Measurements from ENCODE around the gene OLFM4. TPM values are rescaled to one million over a fixed set of nuclear protein-coding genes. Genes with fewer than 3 reads are reported as not detected.

Gene OLFM4
- polyA plus RNA-seq, 3 donors, result not detected

DNA sequence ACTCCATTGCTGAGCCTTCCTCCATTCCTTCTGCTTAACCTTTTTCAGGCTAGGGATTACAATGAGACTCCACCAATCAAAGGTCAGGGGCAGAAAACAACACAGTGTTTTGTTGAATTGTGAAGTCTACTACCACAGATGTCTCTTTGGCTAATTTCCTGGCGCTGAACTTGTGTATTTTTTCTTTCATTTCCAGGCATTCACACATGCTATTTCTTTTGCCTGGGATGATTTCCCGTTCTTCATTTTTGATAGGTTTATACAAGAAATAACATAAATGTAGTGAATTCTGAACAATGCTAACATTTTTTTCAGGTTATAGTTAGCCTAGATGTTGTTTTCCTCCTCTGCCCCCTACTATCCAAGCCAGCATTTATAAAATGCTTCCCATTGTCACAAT is 64.3 kb downstream of the OLFM4 start:
- Histone ChIP-seq H3K27me3 (ENCODE audit: control insufficient read depth in 2 of 2, insufficient read depth in 2 of 2, low read length in 2 of 2) (no peaks in the 10 kb centered on the region), H3K9me3 (replicated peaks in 1 of 2; ENCODE audit: control insufficient read depth in 1 of 2, insufficient read depth in 1 of 2, low read length in 2 of 2) (no peaks in the 10 kb centered on the region), H4K20me1 (ENCODE audit: insufficient read depth, low read length) (no peaks in the 10 kb centered on the region), H2AFZ (ENCODE audit: insufficient read depth, low read depth, low read length, poor library complexity, severe bottlenecking) (no peak overlapping the region), H3K4me3 (replicated peaks in 1 of 3; ENCODE audit: low read depth in 2 of 3, low read length in 3 of 3) (no peak overlapping the region), H3K79me2 (ENCODE audit: insufficient read depth, low read length) (no peaks in the 10 kb centered on the region), H3K4me2 (replicated peaks; ENCODE audit: extremely low read depth, low read length, poor library complexity, severe bottlenecking) (no peak overlapping the region), H3K27ac (ENCODE audit: low read depth in 1 of 2, low read length in 2 of 2) (no peak overlapping the region), H3K9ac (ENCODE audit: insufficient read depth, low read length, poor library complexity, severe bottlenecking) (no peak overlapping the region), H3K4me1 (ENCODE audit: control insufficient read depth in 1 of 2, insufficient read depth in 2 of 2, low read length in 2 of 2) (no peaks in the 10 kb centered on the region), H3K36me3 (replicated peaks in 1 of 2; ENCODE audit: control insufficient read depth in 1 of 2, insufficient read depth in 2 of 2, low read length in 2 of 2) (no peaks in the 10 kb centered on the region)
- H3K9me3 Mint-ChIP-seq, result peaks cover 0 to 6% (median 3%) of the 10 kb centered on the region in 7 donors
- intact Hi-C loops (cut with micrococcal nuclease), result no loop called here
- WGBS (ENCODE audit: insufficient coverage), result no CpG with 5 or more reads among the region's 2 CpGs
- H3K27ac Mint-ChIP-seq, result no peak overlapping the region
- DNase-seq, result no peak
- no peaks in the 10 kb centered on the region for H3K4me1 Mint-ChIP-seq
- TF ChIP-seq, protein P1, sequence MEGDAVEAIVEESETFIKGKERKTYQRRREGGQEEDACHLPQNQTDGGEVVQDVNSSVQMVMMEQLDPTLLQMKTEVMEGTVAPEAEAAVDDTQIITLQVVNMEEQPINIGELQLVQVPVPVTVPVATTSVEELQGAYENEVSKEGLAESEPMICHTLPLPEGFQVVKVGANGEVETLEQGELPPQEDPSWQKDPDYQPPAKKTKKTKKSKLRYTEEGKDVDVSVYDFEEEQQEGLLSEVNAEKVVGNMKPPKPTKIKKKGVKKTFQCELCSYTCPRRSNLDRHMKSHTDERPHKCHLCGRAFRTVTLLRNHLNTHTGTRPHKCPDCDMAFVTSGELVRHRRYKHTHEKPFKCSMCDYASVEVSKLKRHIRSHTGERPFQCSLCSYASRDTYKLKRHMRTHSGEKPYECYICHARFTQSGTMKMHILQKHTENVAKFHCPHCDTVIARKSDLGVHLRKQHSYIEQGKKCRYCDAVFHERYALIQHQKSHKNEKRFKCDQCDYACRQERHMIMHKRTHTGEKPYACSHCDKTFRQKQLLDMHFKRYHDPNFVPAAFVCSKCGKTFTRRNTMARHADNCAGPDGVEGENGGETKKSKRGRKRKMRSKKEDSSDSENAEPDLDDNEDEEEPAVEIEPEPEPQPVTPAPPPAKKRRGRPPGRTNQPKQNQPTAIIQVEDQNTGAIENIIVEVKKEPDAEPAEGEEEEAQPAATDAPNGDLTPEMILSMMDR (IDR thresholded peaks at IDR 0.05), result no peak
- no peak overlapping the region for H3K4me3 Mint-ChIP-seq
- no peaks in the 10 kb centered on the region for H3K36me3 Mint-ChIP-seq
- H3K27me3 Mint-ChIP-seq (ENCODE audit: low read depth in 3 of 3), result peaks cover 0 to 1% (median 0%) of the 10 kb centered on the region in 3 donors

DNA sequence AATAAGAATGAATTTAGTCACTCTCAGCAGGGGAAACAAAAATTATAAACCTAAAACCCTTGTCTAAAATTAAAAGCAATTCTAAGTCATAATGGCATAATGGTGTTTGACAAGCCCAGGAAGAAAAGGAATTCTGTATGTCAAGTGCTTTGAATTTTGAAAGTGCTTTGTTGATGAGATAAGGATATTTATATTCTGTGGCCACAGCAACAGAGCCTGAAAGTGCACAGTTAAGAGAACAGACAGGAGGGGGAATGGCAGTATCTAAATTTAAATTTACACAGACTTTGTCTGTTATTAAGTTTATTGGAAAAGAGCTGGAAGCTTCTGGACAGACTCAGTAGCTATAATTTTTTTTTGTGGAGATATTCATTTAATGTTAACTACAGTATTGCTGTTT is 69.8 kb downstream of the OLFM4 start:
- H3K4me1 ChIP-seq (ENCODE audit: control insufficient read depth in 1 of 2, insufficient read depth in 2 of 2, low read length in 2 of 2), result no peaks in the 10 kb centered on the region
- H3K36me3 ChIP-seq (replicated peaks in 1 of 2; ENCODE audit: control insufficient read depth in 1 of 2, insufficient read depth in 2 of 2, low read length in 2 of 2), result no peaks in the 10 kb centered on the region
- no peaks in the 10 kb centered on the region for H3K27me3 ChIP-seq (ENCODE audit: control insufficient read depth in 2 of 2, insufficient read depth in 2 of 2, low read length in 2 of 2)
- no peak overlapping the region for H3K27ac ChIP-seq (ENCODE audit: low read depth in 1 of 2, low read length in 2 of 2)
- H3K4me3 ChIP-seq (replicated peaks in 1 of 3; ENCODE audit: low read depth in 2 of 3, low read length in 3 of 3), result no peak overlapping the region
- no peak overlapping the region for H2AFZ ChIP-seq (ENCODE audit: insufficient read depth, low read depth, low read length, poor library complexity, severe bottlenecking)
- H3K27ac Mint-ChIP-seq, result no peak overlapping the region
- no peaks in the 10 kb centered on the region for H3K4me1 Mint-ChIP-seq
- peaks cover 0 to 7% (median 3%) of the 10 kb centered on the region in 7 donors for H3K9me3 Mint-ChIP-seq
- no peak overlapping the region for H3K9ac ChIP-seq (ENCODE audit: insufficient read depth, low read length, poor library complexity, severe bottlenecking)
- H4K20me1 ChIP-seq (ENCODE audit: insufficient read depth, low read length), result no peaks in the 10 kb centered on the region
- H3K9me3 ChIP-seq (replicated peaks in 1 of 2; ENCODE audit: control insufficient read depth in 1 of 2, insufficient read depth in 1 of 2, low read length in 2 of 2), result no peaks in the 10 kb centered on the region
- no peak for DNase-seq
- no peak overlapping the region for H3K4me3 Mint-ChIP-seq
- H3K27me3 Mint-ChIP-seq (ENCODE audit: low read depth in 3 of 3), result peaks cover 0 to 1% (median 0%) of the 10 kb centered on the region in 3 donors
- TF ChIP-seq, protein P1 (IDR thresholded peaks at IDR 0.05), result no peak
- no peaks in the 10 kb centered on the region for H3K79me2 ChIP-seq (ENCODE audit: insufficient read depth, low read length)
- no peak overlapping the region for H3K4me2 ChIP-seq (replicated peaks; ENCODE audit: extremely low read depth, low read length, poor library complexity, severe bottlenecking)
- no peaks in the 10 kb centered on the region for H3K36me3 Mint-ChIP-seq
- intact Hi-C loops (cut with micrococcal nuclease), result no loop called here
